Neural progenitor cell (in vitro differentiated cells): ENCODE data around the gene MOCS2. TPM values are rescaled to one million over a fixed set of nuclear protein-coding genes. Genes with fewer than 3 reads are reported as not detected.

Experiments
- DNase-seq: peaks from one replicate; pipeline ENCODE4 v3.0.0-alpha.2; 2016; ENCODE audit warnings: low spot score
- H2AFZ ChIP-seq: fragments of 200-600 bp; sonication (generic); replicated peaks from 2 replicates; pipeline ENCODE4 v1.6.1; 2016; ENCODE audit warnings: antibody characterized with exemption
- H3F3A ChIP-seq: fragments of 200-600 bp; sonication (generic); 2 replicates; pipeline ENCODE4 v1.6.1; 2016; ENCODE audit warnings: antibody characterized with exemption, low read depth
- H3K27ac ChIP-seq: fragments of 200-600 bp; sonication (generic); 2 replicates; pipeline ENCODE4 v1.5.1; 2016; ENCODE audit warnings: mild to moderate bottlenecking
- H3K27me3 ChIP-seq: fragments of 200-600 bp; sonication (generic); 2 replicates; pipeline ENCODE4 v1.6.1; 2016; ENCODE audit warnings: mild to moderate bottlenecking, moderate library complexity
- H3K36me3 ChIP-seq: fragments of 200-600 bp; sonication (generic); 2 replicates; pipeline ENCODE4 v1.5.1; 2016
- H3K4me1 ChIP-seq: fragments of 200-600 bp; sonication (generic); 2 replicates; pipeline ENCODE4 v1.6.1; 2016; ENCODE audit warnings: mixed run types
- H3K4me2 ChIP-seq: fragments of 200-600 bp; sonication (generic); 2 replicates; pipeline ENCODE4 v1.6.1; 2016
- H3K4me3 ChIP-seq: fragments of 200-600 bp; sonication (generic); 2 replicates; pipeline ENCODE4 v1.5.1; 2016
- H3K79me2 ChIP-seq: fragments of 200-600 bp; sonication (generic); 2 replicates; pipeline ENCODE4 v1.6.1; 2016; ENCODE audit warnings: low read depth
- H3K9ac ChIP-seq: fragments of 200-600 bp; sonication (generic); 2 replicates; pipeline ENCODE4 v1.6.1; 2016
- H3K9me3 ChIP-seq: fragments of 200-600 bp; sonication (generic); 2 replicates; pipeline ENCODE4 v1.5.1; 2016; ENCODE audit warnings: low read depth
- H4K20me1 ChIP-seq: fragments of 200-600 bp; sonication (generic); 2 replicates; pipeline ENCODE4 v1.6.1; 2016; ENCODE audit warnings: low read depth
- H3K27ac Mint-ChIP-seq: 3 replicates; pipeline ENCODE4 v1.8.0; 2021; ENCODE audit warnings: mixed read lengths
- H3K27me3 Mint-ChIP-seq: 2 replicates; pipeline ENCODE4 v1.8.0; 2022; ENCODE audit warnings: low read depth, mild to moderate bottlenecking, inconsistent platforms, moderate library complexity, mixed read lengths; ENCODE audit not compliant: insufficient read depth
- H3K36me3 Mint-ChIP-seq: 3 replicates; pipeline ENCODE4 v1.8.0; 2021; ENCODE audit warnings: mixed read lengths
- H3K4me1 Mint-ChIP-seq: 3 replicates; pipeline ENCODE4 v1.8.0; 2021; ENCODE audit warnings: mixed read lengths
- H3K4me3 Mint-ChIP-seq: 3 replicates; pipeline ENCODE4 v1.8.0; 2021; ENCODE audit warnings: mild to moderate bottlenecking, moderate library complexity, mixed read lengths
- H3K9me3 Mint-ChIP-seq: 3 replicates; pipeline ENCODE4 v1.8.0; 2020; ENCODE audit warnings: mixed read lengths
- EZH2 ChIP-seq: fragments of 200-600 bp; sonication (generic); IDR thresholded peaks from 2 replicates; pipeline ENCODE4 v1.6.1; 2017; ENCODE audit warnings: antibody characterized with exemption, mild to moderate bottlenecking, moderate library complexity
- EZH2phosphoT487 ChIP-seq: fragments of 200-600 bp; sonication (generic); IDR thresholded peaks from 2 replicates; pipeline ENCODE4 v1.6.1; 2017; ENCODE audit warnings: antibody characterized with exemption
- total RNA-seq: library from RNA; depleted of rRNA; stranded (reverse); fragments of >200 nt; gene quantifications from 2 replicates; pipeline ENCODE4 v1.2.3, GENCODE V29; 2015; ENCODE audit warnings: low replicate concordance
- TF ChIP-seq, protein P1 (sequence below): fragments of 200-600 bp; sonication (generic); IDR thresholded peaks from 2 replicates; pipeline ENCODE4 v1.5.1; 2017; ENCODE audit warnings: antibody characterized with exemption, mild to moderate bottlenecking

Gene MOCS2
- total RNA-seq, 1 donor from 2014 or later, result 34.7 TPM

DNA sequence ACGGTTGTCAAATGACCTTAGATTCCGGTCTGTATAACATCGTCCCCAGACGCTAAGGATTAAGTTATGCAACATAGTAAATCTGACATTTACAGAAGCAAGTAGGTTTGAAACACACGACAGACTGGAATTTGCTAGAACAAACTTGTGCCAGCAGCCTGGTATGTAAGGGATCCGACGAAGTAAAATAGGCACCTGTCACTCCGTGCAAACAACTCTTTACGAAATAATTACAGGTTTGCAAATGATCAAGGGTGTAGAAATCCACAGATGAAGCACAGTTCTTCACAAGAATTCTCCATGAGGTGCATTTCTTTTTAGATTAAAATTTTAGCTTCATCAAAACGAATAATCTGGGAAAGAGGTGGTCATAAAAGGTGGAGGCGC, 508 bp downstream of the MOCS2 start:
- H3F3A ChIP-seq, result no peaks in the 10 kb centered on the region
- H2AFZ ChIP-seq, result peak overlapping the region; percentile 96
- peaks cover 8% of the 10 kb centered on the region for H3K36me3 Mint-ChIP-seq
- no peaks in the 10 kb centered on the region for H4K20me1 ChIP-seq
- peak overlapping the region; percentile 87 for H3K4me2 ChIP-seq
- peak; percentile 11 for DNase-seq
- H3K4me3 Mint-ChIP-seq, result peak overlapping the region; percentile 95
- TF ChIP-seq, protein P1, sequence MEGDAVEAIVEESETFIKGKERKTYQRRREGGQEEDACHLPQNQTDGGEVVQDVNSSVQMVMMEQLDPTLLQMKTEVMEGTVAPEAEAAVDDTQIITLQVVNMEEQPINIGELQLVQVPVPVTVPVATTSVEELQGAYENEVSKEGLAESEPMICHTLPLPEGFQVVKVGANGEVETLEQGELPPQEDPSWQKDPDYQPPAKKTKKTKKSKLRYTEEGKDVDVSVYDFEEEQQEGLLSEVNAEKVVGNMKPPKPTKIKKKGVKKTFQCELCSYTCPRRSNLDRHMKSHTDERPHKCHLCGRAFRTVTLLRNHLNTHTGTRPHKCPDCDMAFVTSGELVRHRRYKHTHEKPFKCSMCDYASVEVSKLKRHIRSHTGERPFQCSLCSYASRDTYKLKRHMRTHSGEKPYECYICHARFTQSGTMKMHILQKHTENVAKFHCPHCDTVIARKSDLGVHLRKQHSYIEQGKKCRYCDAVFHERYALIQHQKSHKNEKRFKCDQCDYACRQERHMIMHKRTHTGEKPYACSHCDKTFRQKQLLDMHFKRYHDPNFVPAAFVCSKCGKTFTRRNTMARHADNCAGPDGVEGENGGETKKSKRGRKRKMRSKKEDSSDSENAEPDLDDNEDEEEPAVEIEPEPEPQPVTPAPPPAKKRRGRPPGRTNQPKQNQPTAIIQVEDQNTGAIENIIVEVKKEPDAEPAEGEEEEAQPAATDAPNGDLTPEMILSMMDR, result no peak
- no peak for TF ChIP-seq EZH2
- no peak for TF ChIP-seq EZH2phosphoT487
- H3K9ac ChIP-seq, result no peak overlapping the region
- peaks cover 6% of the 10 kb centered on the region for H3K27me3 ChIP-seq
- peak overlapping the region; percentile 27 for H3K27ac Mint-ChIP-seq
- H3K9me3 ChIP-seq, result no peaks in the 10 kb centered on the region
- no peaks in the 10 kb centered on the region for H3K9me3 Mint-ChIP-seq
- no peaks in the 10 kb centered on the region for H3K27me3 Mint-ChIP-seq
- H3K36me3 ChIP-seq, result no peaks in the 10 kb centered on the region
- H3K4me1 Mint-ChIP-seq, result peaks cover 18% of the 10 kb centered on the region
- H3K79me2 ChIP-seq, result no peaks in the 10 kb centered on the region
- peak overlapping the region; percentile 66 for H3K4me3 ChIP-seq
- peaks cover 15% of the 10 kb centered on the region for H3K4me1 ChIP-seq
- no peak overlapping the region for H3K27ac ChIP-seq

DNA sequence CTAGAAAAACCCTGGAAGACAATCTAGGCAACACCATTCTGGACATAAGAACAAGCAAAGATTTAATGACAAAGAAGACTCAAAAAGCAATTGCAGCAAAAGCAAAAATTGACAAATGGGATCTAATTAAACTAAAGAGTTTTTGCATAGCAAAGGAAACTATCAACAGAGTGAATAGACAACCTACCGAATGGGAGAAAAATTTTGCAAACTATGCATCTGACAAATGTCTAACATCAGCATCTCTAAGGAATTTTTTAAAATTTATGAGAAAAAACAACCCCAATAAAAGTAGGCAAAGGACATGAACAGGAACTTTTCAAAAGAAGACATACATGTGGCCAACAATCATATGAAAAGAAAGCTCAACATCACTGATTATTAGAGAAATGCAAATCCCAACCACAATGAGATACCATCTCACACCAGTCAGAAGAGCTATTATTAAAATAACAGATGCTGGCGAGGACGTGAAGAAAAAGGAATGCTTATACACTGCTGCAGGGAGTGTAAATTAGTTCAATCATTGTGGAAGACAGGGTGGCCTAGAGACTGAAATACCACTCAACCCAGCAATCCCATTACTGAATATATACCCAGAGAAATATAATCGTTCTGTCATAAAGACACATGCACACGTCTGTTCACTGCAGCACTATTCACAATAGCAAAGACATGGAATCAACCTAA, 3.8 kb downstream of the MOCS2 start:
- Histone ChIP-seq H3K9me3 (no peaks in the 10 kb centered on the region), H3K4me3 (no peak overlapping the region), H3F3A (no peaks in the 10 kb centered on the region), H3K4me2 (no peak overlapping the region), H4K20me1 (no peaks in the 10 kb centered on the region), H3K36me3 (no peaks in the 10 kb centered on the region), H3K79me2 (no peaks in the 10 kb centered on the region), H3K4me1 (peaks cover 12% of the 10 kb centered on the region), H3K27ac (no peak overlapping the region), H3K9ac (no peak overlapping the region), H2AFZ (no peak overlapping the region), H3K27me3 (peaks cover 6% of the 10 kb centered on the region)
- Mint-ChIP-seq H3K9me3 (no peaks in the 10 kb centered on the region), H3K27me3 (no peaks in the 10 kb centered on the region), H3K4me1 (peaks cover 18% of the 10 kb centered on the region), H3K36me3 (peaks cover 8% of the 10 kb centered on the region), H3K27ac (no peak overlapping the region), H3K4me3 (no peak overlapping the region)
- no peak for DNase-seq
- TF ChIP-seq EZH2, result no peak
- TF ChIP-seq EZH2phosphoT487, result no peak
- TF ChIP-seq, protein P1, result no peak

DNA sequence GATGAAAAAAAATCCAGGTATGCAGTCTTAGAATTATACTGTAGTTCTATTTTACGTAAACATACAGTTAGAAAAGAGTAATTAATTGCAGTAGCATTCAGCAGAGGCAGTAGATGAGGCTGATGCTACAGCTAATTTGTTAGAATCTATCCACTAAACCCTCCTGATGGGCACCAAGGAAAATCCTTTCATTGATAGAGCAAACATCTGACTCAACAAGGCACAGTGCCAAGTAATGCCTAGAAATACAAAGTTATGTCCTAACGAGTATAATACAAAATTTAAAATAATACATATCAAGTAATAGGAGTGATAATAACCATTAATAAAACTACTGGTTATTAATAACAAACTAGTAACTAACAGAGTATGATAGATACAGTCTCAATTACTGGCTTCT, 9.0 kb downstream of the MOCS2 start:
- Mint-ChIP-seq H3K9me3 (no peaks in the 10 kb centered on the region), H3K27me3 (no peaks in the 10 kb centered on the region), H3K4me3 (no peak overlapping the region), H3K36me3 (peaks cover 13% of the 10 kb centered on the region), H3K27ac (no peak overlapping the region), H3K4me1 (peaks cover 2% of the 10 kb centered on the region)
- no peak overlapping the region for H3K4me3 ChIP-seq
- H3K4me2 ChIP-seq, result no peak overlapping the region
- no peaks in the 10 kb centered on the region for H3F3A ChIP-seq
- TF ChIP-seq EZH2 (no peak), EZH2phosphoT487 (no peak)
- TF ChIP-seq, protein P1, result no peak
- no peaks in the 10 kb centered on the region for H3K4me1 ChIP-seq
- H3K9me3 ChIP-seq, result no peaks in the 10 kb centered on the region
- no peak overlapping the region for H3K27ac ChIP-seq
- H3K36me3 ChIP-seq, result no peaks in the 10 kb centered on the region
- H3K27me3 ChIP-seq, result no peaks in the 10 kb centered on the region
- H2AFZ ChIP-seq, result no peak overlapping the region
- DNase-seq, result no peak
- H3K9ac ChIP-seq, result no peak overlapping the region
- no peaks in the 10 kb centered on the region for H3K79me2 ChIP-seq
- no peaks in the 10 kb centered on the region for H4K20me1 ChIP-seq
